ENCODE results near the gene C22orf39. TPM values are rescaled to one million over a fixed set of nuclear protein-coding genes. Genes with fewer than 3 reads are reported as not detected.

The C22orf39 gene
- total and polyA plus RNA-seq, 4 donors, result 11.3 to 22.4 (median 13.5) TPM

DNA sequence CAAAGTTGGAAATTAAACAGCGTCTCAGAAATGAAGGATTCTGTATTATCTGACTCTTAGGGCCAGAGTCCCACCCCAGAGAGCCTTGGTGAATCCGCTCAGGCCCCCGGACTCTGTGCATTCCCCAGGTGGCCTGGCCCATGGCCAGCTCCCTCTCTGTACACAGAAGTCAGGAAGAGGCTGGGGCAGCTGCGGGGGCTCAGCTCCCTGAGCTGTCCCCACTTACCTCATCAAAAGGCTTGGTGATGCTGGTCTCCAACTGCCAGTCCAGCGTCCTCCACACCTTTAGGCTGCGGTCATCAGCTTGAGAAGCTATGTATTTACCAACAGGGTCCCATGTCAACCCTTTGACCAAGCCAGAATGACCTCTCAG lies 51.0 kb downstream of the C22orf39 start:
- H3K36me3 ChIP-seq (ENCODE audit: control insufficient read depth in 4 of 4, insufficient read depth in 3 of 4, low read depth in 1 of 4, low read length in 3 of 4), result peaks cover 29 to 92% (median 67%) of the 10 kb centered on the region in 4 donors
- 95% methylated on average over 6 of the region's 6 CpGs for WGBS
- no peaks in the 10 kb centered on the region for H3K27me3 ChIP-seq (ENCODE audit: control insufficient read depth in 4 of 4, insufficient read depth in 4 of 4, low read length in 3 of 4)
- TF ChIP-seq ATF3 (IDR thresholded peaks at IDR 0.05), result no peak
- no peak for TF ChIP-seq GABPA (IDR thresholded peaks at IDR 0.05 in 1 of 2, conservative IDR thresholded peaks at IDR 0.05 in 1 of 2)
- TF ChIP-seq HNF4G (IDR thresholded peaks at IDR 0.05), result no peak
- TF ChIP-seq, protein P1, sequence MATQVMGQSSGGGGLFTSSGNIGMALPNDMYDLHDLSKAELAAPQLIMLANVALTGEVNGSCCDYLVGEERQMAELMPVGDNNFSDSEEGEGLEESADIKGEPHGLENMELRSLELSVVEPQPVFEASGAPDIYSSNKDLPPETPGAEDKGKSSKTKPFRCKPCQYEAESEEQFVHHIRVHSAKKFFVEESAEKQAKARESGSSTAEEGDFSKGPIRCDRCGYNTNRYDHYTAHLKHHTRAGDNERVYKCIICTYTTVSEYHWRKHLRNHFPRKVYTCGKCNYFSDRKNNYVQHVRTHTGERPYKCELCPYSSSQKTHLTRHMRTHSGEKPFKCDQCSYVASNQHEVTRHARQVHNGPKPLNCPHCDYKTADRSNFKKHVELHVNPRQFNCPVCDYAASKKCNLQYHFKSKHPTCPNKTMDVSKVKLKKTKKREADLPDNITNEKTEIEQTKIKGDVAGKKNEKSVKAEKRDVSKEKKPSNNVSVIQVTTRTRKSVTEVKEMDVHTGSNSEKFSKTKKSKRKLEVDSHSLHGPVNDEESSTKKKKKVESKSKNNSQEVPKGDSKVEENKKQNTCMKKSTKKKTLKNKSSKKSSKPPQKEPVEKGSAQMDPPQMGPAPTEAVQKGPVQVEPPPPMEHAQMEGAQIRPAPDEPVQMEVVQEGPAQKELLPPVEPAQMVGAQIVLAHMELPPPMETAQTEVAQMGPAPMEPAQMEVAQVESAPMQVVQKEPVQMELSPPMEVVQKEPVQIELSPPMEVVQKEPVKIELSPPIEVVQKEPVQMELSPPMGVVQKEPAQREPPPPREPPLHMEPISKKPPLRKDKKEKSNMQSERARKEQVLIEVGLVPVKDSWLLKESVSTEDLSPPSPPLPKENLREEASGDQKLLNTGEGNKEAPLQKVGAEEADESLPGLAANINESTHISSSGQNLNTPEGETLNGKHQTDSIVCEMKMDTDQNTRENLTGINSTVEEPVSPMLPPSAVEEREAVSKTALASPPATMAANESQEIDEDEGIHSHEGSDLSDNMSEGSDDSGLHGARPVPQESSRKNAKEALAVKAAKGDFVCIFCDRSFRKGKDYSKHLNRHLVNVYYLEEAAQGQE (IDR thresholded peaks at IDR 0.05), result no peak
- no peak for TF ChIP-seq JUND (IDR thresholded peaks at IDR 0.05)
- no peak for TF ChIP-seq FOXA1 (IDR thresholded peaks at IDR 0.05)
- no peak for TF ChIP-seq SP1 (IDR thresholded peaks at IDR 0.05)
- TF ChIP-seq YY1 (IDR thresholded peaks at IDR 0.05), result no peak
- TF ChIP-seq, protein P2, sequence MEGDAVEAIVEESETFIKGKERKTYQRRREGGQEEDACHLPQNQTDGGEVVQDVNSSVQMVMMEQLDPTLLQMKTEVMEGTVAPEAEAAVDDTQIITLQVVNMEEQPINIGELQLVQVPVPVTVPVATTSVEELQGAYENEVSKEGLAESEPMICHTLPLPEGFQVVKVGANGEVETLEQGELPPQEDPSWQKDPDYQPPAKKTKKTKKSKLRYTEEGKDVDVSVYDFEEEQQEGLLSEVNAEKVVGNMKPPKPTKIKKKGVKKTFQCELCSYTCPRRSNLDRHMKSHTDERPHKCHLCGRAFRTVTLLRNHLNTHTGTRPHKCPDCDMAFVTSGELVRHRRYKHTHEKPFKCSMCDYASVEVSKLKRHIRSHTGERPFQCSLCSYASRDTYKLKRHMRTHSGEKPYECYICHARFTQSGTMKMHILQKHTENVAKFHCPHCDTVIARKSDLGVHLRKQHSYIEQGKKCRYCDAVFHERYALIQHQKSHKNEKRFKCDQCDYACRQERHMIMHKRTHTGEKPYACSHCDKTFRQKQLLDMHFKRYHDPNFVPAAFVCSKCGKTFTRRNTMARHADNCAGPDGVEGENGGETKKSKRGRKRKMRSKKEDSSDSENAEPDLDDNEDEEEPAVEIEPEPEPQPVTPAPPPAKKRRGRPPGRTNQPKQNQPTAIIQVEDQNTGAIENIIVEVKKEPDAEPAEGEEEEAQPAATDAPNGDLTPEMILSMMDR (IDR thresholded peaks at IDR 0.05; ENCODE audit: low read depth, low read length, missing input control), result no peak
- TF ChIP-seq EGR1 (IDR thresholded peaks at IDR 0.05; ENCODE audit: low read depth in 2 of 2), result no peak
- TF ChIP-seq FOXA2 (IDR thresholded peaks at IDR 0.05), result no peak
- no peak for TF ChIP-seq RXRA (IDR thresholded peaks at IDR 0.05)
- TF ChIP-seq NR2F2 (IDR thresholded peaks at IDR 0.05), result no peak
- TF ChIP-seq, protein P3, sequence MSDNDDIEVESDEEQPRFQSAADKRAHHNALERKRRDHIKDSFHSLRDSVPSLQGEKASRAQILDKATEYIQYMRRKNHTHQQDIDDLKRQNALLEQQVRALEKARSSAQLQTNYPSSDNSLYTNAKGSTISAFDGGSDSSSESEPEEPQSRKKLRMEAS (IDR thresholded peaks at IDR 0.05), result no peak
- no peak for TF ChIP-seq HNF4A (conservative IDR thresholded peaks at IDR 0.05)
- TF ChIP-seq RAD21 (IDR thresholded peaks at IDR 0.05), result no peak
- TF ChIP-seq TAF1 (conservative IDR thresholded peaks at IDR 0.05), result no peak
- no peak overlapping the region for H3K27ac ChIP-seq (ENCODE audit: low read depth in 1 of 2, low read length in 2 of 2)
- no peak overlapping the region for H3K4me3 ChIP-seq (ENCODE audit: low read depth in 1 of 3, low read length in 3 of 3)
- H3K9me3 ChIP-seq (ENCODE audit: control insufficient read depth in 4 of 4, low read length in 3 of 4), result no peaks in the 10 kb centered on the region
- H3K4me1 ChIP-seq (ENCODE audit: control insufficient read depth in 4 of 4, insufficient read depth in 4 of 4, low read length in 3 of 4), result no peaks in the 10 kb centered on the region
- DNase-seq (ENCODE audit: low spot score), result no peak
- no peak overlapping the region for H3K9ac ChIP-seq (ENCODE audit: low read depth in 1 of 2, low read length in 2 of 2)

DNA sequence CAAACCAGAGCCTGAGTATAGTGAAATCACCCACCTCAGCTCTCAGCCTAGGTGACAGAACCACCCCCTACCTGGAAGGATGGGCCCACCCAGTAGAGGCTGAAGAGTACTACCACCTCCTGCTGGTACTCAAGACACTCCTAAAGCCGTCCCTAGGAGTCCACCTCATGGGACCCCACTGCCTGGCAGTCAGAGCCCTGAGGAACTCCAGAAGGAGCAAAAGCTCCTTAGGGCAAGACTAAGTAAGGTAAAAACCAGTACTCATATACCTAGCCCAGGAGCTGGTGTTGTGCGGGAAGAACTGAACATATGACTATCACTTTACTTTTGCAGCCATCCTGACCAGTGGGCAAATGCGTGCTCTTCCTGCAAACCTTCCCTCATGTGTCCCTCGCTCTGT lies 52.2 kb downstream of the C22orf39 start:
- Histone ChIP-seq H3K36me3 (ENCODE audit: control insufficient read depth in 4 of 4, insufficient read depth in 3 of 4, low read depth in 1 of 4, low read length in 3 of 4) (peaks cover 30 to 84% (median 67%) of the 10 kb centered on the region in 4 donors), H3K9ac (ENCODE audit: low read depth in 1 of 2, low read length in 2 of 2) (no peak overlapping the region), H3K9me3 (ENCODE audit: control insufficient read depth in 4 of 4, low read length in 3 of 4) (no peaks in the 10 kb centered on the region), H3K27ac (ENCODE audit: low read depth in 1 of 2, low read length in 2 of 2) (no peak overlapping the region), H3K4me3 (ENCODE audit: low read depth in 1 of 3, low read length in 3 of 3) (no peak overlapping the region), H3K27me3 (ENCODE audit: control insufficient read depth in 4 of 4, insufficient read depth in 4 of 4, low read length in 3 of 4) (no peaks in the 10 kb centered on the region), H3K4me1 (ENCODE audit: control insufficient read depth in 4 of 4, insufficient read depth in 4 of 4, low read length in 3 of 4) (peaks cover 0 to 4% (median 0%) of the 10 kb centered on the region in 4 donors)
- TF ChIP-seq, protein P4, sequence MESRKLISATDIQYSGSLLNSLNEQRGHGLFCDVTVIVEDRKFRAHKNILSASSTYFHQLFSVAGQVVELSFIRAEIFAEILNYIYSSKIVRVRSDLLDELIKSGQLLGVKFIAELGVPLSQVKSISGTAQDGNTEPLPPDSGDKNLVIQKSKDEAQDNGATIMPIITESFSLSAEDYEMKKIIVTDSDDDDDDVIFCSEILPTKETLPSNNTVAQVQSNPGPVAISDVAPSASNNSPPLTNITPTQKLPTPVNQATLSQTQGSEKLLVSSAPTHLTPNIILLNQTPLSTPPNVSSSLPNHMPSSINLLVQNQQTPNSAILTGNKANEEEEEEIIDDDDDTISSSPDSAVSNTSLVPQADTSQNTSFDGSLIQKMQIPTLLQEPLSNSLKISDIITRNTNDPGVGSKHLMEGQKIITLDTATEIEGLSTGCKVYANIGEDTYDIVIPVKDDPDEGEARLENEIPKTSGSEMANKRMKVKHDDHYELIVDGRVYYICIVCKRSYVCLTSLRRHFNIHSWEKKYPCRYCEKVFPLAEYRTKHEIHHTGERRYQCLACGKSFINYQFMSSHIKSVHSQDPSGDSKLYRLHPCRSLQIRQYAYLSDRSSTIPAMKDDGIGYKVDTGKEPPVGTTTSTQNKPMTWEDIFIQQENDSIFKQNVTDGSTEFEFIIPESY (IDR thresholded peaks at IDR 0.05), result no peak
- TF ChIP-seq YY1 (IDR thresholded peaks at IDR 0.05), result no peak
- TF ChIP-seq HNF4A (conservative IDR thresholded peaks at IDR 0.05), result no peak
- no peak for TF ChIP-seq HNF4G (IDR thresholded peaks at IDR 0.05)
- no peak for TF ChIP-seq ATF3 (IDR thresholded peaks at IDR 0.05)
- no peak for TF ChIP-seq RXRA (IDR thresholded peaks at IDR 0.05)
- TF ChIP-seq, protein P2 (IDR thresholded peaks at IDR 0.05; ENCODE audit: low read depth, low read length, missing input control), result no peak
- DNase-seq (ENCODE audit: low spot score), result no peak
- WGBS, result 98% methylated on average over 4 of the region's 4 CpGs

Measured in liver (tissue), 9 donors.